ENCODE data around the gene DMBX1. TPM values are rescaled to one million over a fixed set of nuclear protein-coding genes. Genes with fewer than 3 reads are reported as not detected.

DMBX1 gene
- total RNA-seq, 2 experiments from 2014 or later = 0.10 to 0.12 TPM

GRCh38 chr1:46476673-46477072 is 13.0 kb upstream of the DMBX1 start:
- Mint-ChIP-seq H3K4me3 (no peak overlapping the region), H3K27ac (no peak overlapping the region), H3K4me1 (ENCODE audit: low read depth) (no peaks in the 10 kb centered on the region), H3K27me3 (peaks cover 19% of the 10 kb centered on the region), H3K36me3 (no peaks in the 10 kb centered on the region), H3K9me3 (no peaks in the 10 kb centered on the region)
- CTCF ChIA-PET = interaction anchor here (1.3 to 3.3 kb wide), 10 partner anchors 26 to 63 kb away, joined by 3 to 111 read pairs (median 7); a partner anchor contains a TSS
- intact Hi-C loops (cut with micrococcal nuclease) = loop anchor here (1.0 to 10.0 kb wide), 2 partner anchors 52 to 248 kb away; no protein-coding TSS in a partner anchor
- no peak for DNase-seq
- POLR2A ChIA-PET = no interaction called here

GRCh38 chr1:46477153-46477929 is 12.3 kb upstream of the DMBX1 start:
- peak; percentile 88 for DNase-seq
- intact Hi-C loops (cut with micrococcal nuclease) = loop anchor here (1.0 to 10.0 kb wide), 2 partner anchors 51 to 247 kb away; no protein-coding TSS in a partner anchor
- no peaks in the 10 kb centered on the region for H3K4me1 Mint-ChIP-seq (ENCODE audit: low read depth)

GRCh38 chr1:46478721-46479485 is 10.7 kb upstream of the DMBX1 start:
- Mint-ChIP-seq H3K36me3 (no peaks in the 10 kb centered on the region), H3K4me3 (no peak overlapping the region), H3K27ac (no peak overlapping the region), H3K4me1 (ENCODE audit: low read depth) (no peaks in the 10 kb centered on the region), H3K9me3 (no peaks in the 10 kb centered on the region), H3K27me3 (peaks cover 28% of the 10 kb centered on the region)
- ChIA-PET CTCF (interaction anchor here (0.6 to 5.6 kb wide), 8 partner anchors 8 to 68 kb away, joined by 3 to 111 read pairs (median 10); a partner anchor contains a TSS), POLR2A (no interaction called here)
- no peak for DNase-seq
- intact Hi-C loops (cut with micrococcal nuclease) = loop anchor here (10.0 kb wide), 1 partner anchor 246 kb away; no protein-coding TSS in a partner anchor

More at GRCh38 chr1:46477153-46477929, 12.3 kb upstream of the DMBX1 start:
- ChIA-PET CTCF (interaction anchor here (0.9 to 3.3 kb wide), 15 partner anchors 9 to 248 kb away, joined by 3 to 111 read pairs (median 5); a partner anchor contains a TSS), POLR2A (no interaction called here)
- Mint-ChIP-seq H3K27ac (no peak overlapping the region), H3K9me3 (no peaks in the 10 kb centered on the region), H3K4me3 (no peak overlapping the region), H3K27me3 (peaks cover 24% of the 10 kb centered on the region), H3K36me3 (no peaks in the 10 kb centered on the region)

GRCh38 chr1:46479744-46480350 is 9.8 kb upstream of the DMBX1 start:
- no peak for DNase-seq
- Mint-ChIP-seq H3K27ac (no peak overlapping the region), H3K9me3 (no peaks in the 10 kb centered on the region), H3K4me3 (no peak overlapping the region), H3K36me3 (no peaks in the 10 kb centered on the region), H3K4me1 (ENCODE audit: low read depth) (no peaks in the 10 kb centered on the region), H3K27me3 (peaks cover 34% of the 10 kb centered on the region)
- ChIA-PET POLR2A (interaction anchor here (1.5 kb wide), 1 partner anchor 42 kb away, joined by 4 read pairs; no protein-coding TSS in a partner anchor), CTCF (interaction anchor here (1.2 to 5.6 kb wide), 5 partner anchors 33 to 66 kb away, joined by 3 to 49 read pairs (median 7); a partner anchor contains a TSS)
- intact Hi-C loops (cut with micrococcal nuclease) = loop anchor here (10.0 kb wide), 1 partner anchor 245 kb away; no protein-coding TSS in a partner anchor

GRCh38 chr1:46480959-46481646 is 8.5 kb upstream of the DMBX1 start:
- DNase-seq = no peak
- H3K36me3 Mint-ChIP-seq = no peaks in the 10 kb centered on the region
- H3K4me3 Mint-ChIP-seq = no peak overlapping the region
- ChIA-PET CTCF (interaction anchor here (0.6 to 5.6 kb wide), 7 partner anchors 34 to 223 kb away, joined by 3 to 49 read pairs (median 7); a partner anchor contains a TSS), POLR2A (interaction anchor here (1.5 kb wide), 1 partner anchor 41 kb away, joined by 4 read pairs; no protein-coding TSS in a partner anchor)
- intact Hi-C loops (cut with micrococcal nuclease) = no loop called here
- no peaks in the 10 kb centered on the region for H3K4me1 Mint-ChIP-seq (ENCODE audit: low read depth)
- H3K27me3 Mint-ChIP-seq = peaks cover 41% of the 10 kb centered on the region
- no peaks in the 10 kb centered on the region for H3K9me3 Mint-ChIP-seq
- H3K27ac Mint-ChIP-seq = no peak overlapping the region

- CTCF ChIA-PET = interaction anchor here (0.6 to 5.6 kb wide), 6 partner anchors 35 to 222 kb away, joined by 3 to 49 read pairs (median 8); no protein-coding TSS in a partner anchor
- Mint-ChIP-seq H3K27ac (no peak overlapping the region), H3K36me3 (no peaks in the 10 kb centered on the region), H3K27me3 (peaks cover 49% of the 10 kb centered on the region), H3K4me1 (ENCODE audit: low read depth) (no peaks in the 10 kb centered on the region), H3K4me3 (no peak overlapping the region), H3K9me3 (no peaks in the 10 kb centered on the region)
- POLR2A ChIA-PET = no interaction called here
- no peak for DNase-seq
- intact Hi-C loops (cut with micrococcal nuclease) = no loop called here
Observed at GRCh38 chr1:46481961-46482360, 7.7 kb upstream of the DMBX1 start.

GRCh38 chr1:46483589-46483988 is 6.0 kb upstream of the DMBX1 start:
- Mint-ChIP-seq H3K36me3 (no peaks in the 10 kb centered on the region), H3K27me3 (peaks cover 59% of the 10 kb centered on the region), H3K9me3 (no peaks in the 10 kb centered on the region), H3K4me1 (ENCODE audit: low read depth) (peaks cover 4% of the 10 kb centered on the region), H3K4me3 (no peak overlapping the region), H3K27ac (no peak overlapping the region)
- intact Hi-C loops (cut with micrococcal nuclease) = no loop called here
- POLR2A ChIA-PET = no interaction called here
- CTCF ChIA-PET = interaction anchor here (1.3 to 5.6 kb wide), 2 partner anchors 10 to 45 kb away, joined by 3 to 49 read pairs; no protein-coding TSS in a partner anchor
- DNase-seq = no peak

GRCh38 chr1:46484783-46485490 is 4.7 kb upstream of the DMBX1 start:
- DNase-seq = no peak
- Mint-ChIP-seq H3K9me3 (no peaks in the 10 kb centered on the region), H3K4me1 (ENCODE audit: low read depth) (peaks cover 16% of the 10 kb centered on the region), H3K36me3 (no peaks in the 10 kb centered on the region), H3K27me3 (peaks cover 65% of the 10 kb centered on the region), H3K27ac (no peak overlapping the region), H3K4me3 (no peak overlapping the region)
- intact Hi-C loops (cut with micrococcal nuclease) = no loop called here
- POLR2A ChIA-PET = no interaction called here
- CTCF ChIA-PET = no interaction called here

GRCh38 chr1:46485564-46486431 is 3.8 kb upstream of the DMBX1 start:
- Mint-ChIP-seq H3K9me3 (no peaks in the 10 kb centered on the region), H3K27me3 (peaks cover 71% of the 10 kb centered on the region), H3K4me3 (no peak overlapping the region), H3K36me3 (no peaks in the 10 kb centered on the region), H3K27ac (no peak overlapping the region), H3K4me1 (ENCODE audit: low read depth) (peaks cover 21% of the 10 kb centered on the region)
- ChIA-PET CTCF (interaction anchor here (1.6 kb wide), 2 partner anchors 8 to 47 kb away, joined by 5 read pairs; no protein-coding TSS in a partner anchor), POLR2A (no interaction called here)
- no peak for DNase-seq
- intact Hi-C loops (cut with micrococcal nuclease) = loop anchor here (2.0 kb wide), 1 partner anchor 43 kb away; no protein-coding TSS in a partner anchor

GRCh38 chr1:46486432-46487015 is 3.1 kb upstream of the DMBX1 start:
- ChIA-PET CTCF (interaction anchor here (1.4 to 5.3 kb wide), 6 partner anchors 9 to 48 kb away, joined by 3 to 23 read pairs (median 5); no protein-coding TSS in a partner anchor), POLR2A (no interaction called here)
- intact Hi-C loops (cut with micrococcal nuclease) = loop anchor here (2.0 kb wide), 1 partner anchor 42 kb away; no protein-coding TSS in a partner anchor
- Mint-ChIP-seq H3K27me3 (peaks cover 70% of the 10 kb centered on the region), H3K36me3 (no peaks in the 10 kb centered on the region), H3K4me3 (no peak overlapping the region), H3K4me1 (ENCODE audit: low read depth) (peaks cover 21% of the 10 kb centered on the region), H3K27ac (no peak overlapping the region), H3K9me3 (no peaks in the 10 kb centered on the region)
- DNase-seq = no peak

Measured in activated CD4-positive, alpha-beta memory T cell treated with anti-CD3 and anti-CD28 coated beads for 36 hours (primary cell).